Measurements from ENCODE around the gene DMP1. TPM values are rescaled to one million over a fixed set of nuclear protein-coding genes. Genes with fewer than 3 reads are reported as not detected.

DMP1 gene
- total RNA-seq, 4 donors from 2014 or later, result not detected

DNA sequence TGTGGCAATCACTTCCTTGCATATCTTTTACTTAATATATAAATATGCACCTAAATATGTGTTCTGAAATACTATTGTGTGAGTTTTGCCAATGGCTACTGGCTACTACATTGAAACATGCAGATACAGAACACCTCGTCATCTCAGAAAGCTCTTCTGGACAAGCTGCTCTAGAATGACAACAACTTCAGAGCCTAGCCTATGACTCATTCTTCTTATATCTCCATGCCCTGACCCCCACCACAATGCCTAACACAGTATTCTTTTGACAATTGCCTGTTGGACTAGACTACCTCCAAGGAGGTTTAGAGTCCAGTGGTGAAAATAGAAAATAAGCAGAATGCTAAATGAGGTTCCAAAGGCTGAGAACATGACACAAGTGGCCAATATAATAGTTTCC, 17.6 kb upstream of the DMP1 start:
- Histone ChIP-seq H3K27ac (no peak overlapping the region), H3K4me3 (no peak overlapping the region), H3K36me3 (no peaks in the 10 kb centered on the region), H3K27me3 (no peaks in the 10 kb centered on the region), H3K4me1 (peaks cover 0 to 24% (median 7%) of the 10 kb centered on the region in 4 donors), H3K9me3 (no peaks in the 10 kb centered on the region)
- no peak for DNase-seq (ENCODE audit: low spot score in 2 of 2)
- 70 to 74% methylated on average over 1 of the region's 1 CpG for WGBS, 2 donors
- no peak for TF ChIP-seq EP300 (IDR thresholded peaks at IDR 0.05)
- no peak for TF ChIP-seq POLR2A (IDR thresholded peaks at IDR 0.05)
- TF ChIP-seq CTCF (IDR thresholded peaks at IDR 0.05), result no peak

- no peak for DNase-seq (ENCODE audit: low spot score in 2 of 2)
- Histone ChIP-seq H3K4me3 (no peak overlapping the region), H3K9me3 (peaks cover 0 to under 1% (median 0%) of the 10 kb centered on the region in 4 donors), H3K36me3 (no peaks in the 10 kb centered on the region), H3K4me1 (peaks cover 0 to 24% (median 7%) of the 10 kb centered on the region in 4 donors), H3K27me3 (no peaks in the 10 kb centered on the region), H3K27ac (no peak overlapping the region)
- WGBS, 2 donors, result 16 to 25% methylated on average over 2 of the region's 2 CpGs
- no peak for TF ChIP-seq CTCF (IDR thresholded peaks at IDR 0.05)
These were observed 16.8 kb upstream of the DMP1 start for GRCh38 chr4:87633243-87633642.

DNA sequence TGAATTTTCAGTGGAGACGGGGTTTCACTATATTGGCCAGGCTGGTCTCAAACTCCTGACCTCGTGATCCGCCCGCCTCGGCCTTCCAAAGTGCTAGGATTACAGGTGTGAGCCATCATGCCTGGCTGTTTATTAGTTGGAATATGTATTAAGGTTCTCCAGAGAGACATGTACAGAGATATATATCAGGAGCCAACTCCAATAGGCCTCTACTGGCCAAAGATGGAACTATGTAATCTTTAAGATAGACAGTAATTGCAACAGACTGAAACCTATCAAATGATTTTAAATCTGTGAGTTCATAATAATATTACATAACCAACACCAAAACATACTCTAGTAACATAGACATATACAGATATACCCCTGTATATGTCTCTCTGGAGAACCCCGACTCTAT, 5.8 kb upstream of the DMP1 start:
- H3K4me3 ChIP-seq, result no peak overlapping the region
- no peaks in the 10 kb centered on the region for H3K27me3 ChIP-seq
- H3K27ac ChIP-seq, result no peak overlapping the region
- DNase-seq (ENCODE audit: low spot score in 2 of 2), result no peak
- peaks cover 0 to 4% (median 0%) of the 10 kb centered on the region in 4 donors for H3K9me3 ChIP-seq
- WGBS, 2 donors, result 93 to 99% methylated on average over 6 of the region's 6 CpGs
- TF ChIP-seq EP300 (IDR thresholded peaks at IDR 0.05) (no peak), POLR2A (IDR thresholded peaks at IDR 0.05) (no peak), CTCF (IDR thresholded peaks at IDR 0.05) (no peak)
- no peaks in the 10 kb centered on the region for H3K4me1 ChIP-seq
- H3K36me3 ChIP-seq, result no peaks in the 10 kb centered on the region

DNA sequence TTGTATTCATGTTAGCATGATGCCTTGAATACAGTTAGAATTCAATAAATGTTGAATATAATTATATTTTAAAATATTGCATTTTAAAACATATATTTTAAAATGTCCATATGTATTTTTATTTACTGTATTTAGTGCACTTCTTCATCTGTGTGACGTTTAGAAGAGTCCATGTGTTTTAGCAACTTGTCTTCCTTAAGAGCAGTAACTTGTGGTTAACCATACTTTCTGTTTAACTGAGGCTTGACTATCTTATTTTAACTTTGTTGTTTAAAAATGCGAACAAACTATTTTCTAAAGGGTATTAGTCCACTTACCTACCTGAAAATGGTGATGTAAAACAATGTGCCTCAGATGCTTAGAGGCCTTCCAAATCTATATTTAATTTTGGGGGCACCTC, 858 bp downstream of the DMP1 start:
- WGBS, 2 donors, result 80 to 85% methylated on average over 2 of the region's 2 CpGs
- no peak for DNase-seq (ENCODE audit: low spot score in 2 of 2)
- Histone ChIP-seq H3K27ac (no peak overlapping the region), H3K36me3 (no peaks in the 10 kb centered on the region), H3K9me3 (no peaks in the 10 kb centered on the region), H3K27me3 (no peaks in the 10 kb centered on the region), H3K4me1 (no peaks in the 10 kb centered on the region), H3K4me3 (no peak overlapping the region)
- TF ChIP-seq POLR2A (IDR thresholded peaks at IDR 0.05) (no peak), EP300 (IDR thresholded peaks at IDR 0.05) (no peak), CTCF (IDR thresholded peaks at IDR 0.05) (no peak)

GRCh38 chr4:87651941-87652340, 1.9 kb downstream of the DMP1 start:
- 82 to 89% methylated on average over 3 of the region's 3 CpGs for WGBS, 2 donors

More at GRCh38 chr4:87651941-87652340, 1.9 kb downstream of the DMP1 start:
- Histone ChIP-seq H3K27me3 (no peaks in the 10 kb centered on the region), H3K4me3 (no peak overlapping the region), H3K36me3 (no peaks in the 10 kb centered on the region), H3K4me1 (no peaks in the 10 kb centered on the region), H3K9me3 (no peaks in the 10 kb centered on the region), H3K27ac (no peak overlapping the region)
- TF ChIP-seq POLR2A (IDR thresholded peaks at IDR 0.05), result no peak
- TF ChIP-seq CTCF (IDR thresholded peaks at IDR 0.05), result no peak
- TF ChIP-seq EP300 (IDR thresholded peaks at IDR 0.05), result no peak
- no peak for DNase-seq (ENCODE audit: low spot score in 2 of 2)
